CD14-positive monocyte (primary cell): ENCODE measurements around the gene ACACA. TPM values are rescaled to one million over a fixed set of nuclear protein-coding genes. Genes with fewer than 3 reads are reported as not detected.

ENCODE experiments used
- DNase-seq, 3 donors: peaks; one replicate each; pipeline ENCODE4 v3.0.0-alpha.2; 2011 to 2022
- H2AFZ ChIP-seq: 2 replicates; pipeline ENCODE4 v1.6.0; 2012; ENCODE audit warnings: mild to moderate bottlenecking, low read depth, low read length, inconsistent platforms; ENCODE audit not compliant: insufficient read depth, poor library complexity, severe bottlenecking
- H3K27ac ChIP-seq, 2 donors: 1 replicate in 1 of 2; 2 replicates in 1 of 2; pipeline ENCODE4 v1.5.1; 2012 to 2013; ENCODE audit warnings: low read length in 2 of 2, control low read depth in 1 of 2, inconsistent platforms in 1 of 2, low read depth in 1 of 2, mild to moderate bottlenecking in 1 of 2
- H3K27me3 ChIP-seq, 2 donors: one replicate each; pipeline versions ENCODE4 v1.6.0 to v1.6.1; 2011 to 2013; ENCODE audit warnings: low read length in 2 of 2; ENCODE audit not compliant: control insufficient read depth in 2 of 2, insufficient read depth in 2 of 2
- H3K36me3 ChIP-seq, 2 donors: replicated peaks in 1 of 2; 1 replicate in 1 of 2; 2 replicates in 1 of 2; pipeline versions ENCODE4 v1.5.1 to v1.6.1; 2012 to 2013; ENCODE audit warnings: low read length in 2 of 2, control low read depth in 1 of 2, inconsistent platforms in 1 of 2, mild to moderate bottlenecking in 1 of 2; ENCODE audit not compliant: insufficient read depth in 2 of 2, control insufficient read depth in 1 of 2
- H3K4me1 ChIP-seq, 2 donors: 1 replicate in 1 of 2; 2 replicates in 1 of 2; pipeline versions ENCODE4 v1.5.1 to v1.6.1; 2012 to 2013; ENCODE audit warnings: low read length in 2 of 2, control low read depth in 1 of 2, inconsistent platforms in 1 of 2, mild to moderate bottlenecking in 1 of 2, moderate library complexity in 1 of 2; ENCODE audit not compliant: insufficient read depth in 2 of 2, control insufficient read depth in 1 of 2
- H3K4me2 ChIP-seq: replicated peaks from 2 replicates; pipeline ENCODE3; 2012; ENCODE audit warnings: low read length, moderate library complexity, mild to moderate bottlenecking; ENCODE audit not compliant: poor library complexity, severe bottlenecking; ENCODE audit errors: extremely low read depth
- H3K4me3 ChIP-seq, 3 experiments: fragments of 200-600 bp in 1 of 3; sonication (generic) in 1 of 3; replicated peaks in 1 of 3; 1 replicate in 2 of 3; 2 replicates in 1 of 3; pipeline ENCODE4 v1.5.1; 2011 to 2013; ENCODE audit warnings: low read length in 3 of 3, mild to moderate bottlenecking in 3 of 3, control low read depth in 2 of 3, low read depth in 2 of 3, inconsistent platforms in 1 of 3, moderate library complexity in 1 of 3
- H3K79me2 ChIP-seq: 2 replicates; pipeline ENCODE4 v1.6.0; 2012; ENCODE audit warnings: mild to moderate bottlenecking, control low read depth, inconsistent platforms, low read length, moderate library complexity; ENCODE audit not compliant: insufficient read depth
- H3K9ac ChIP-seq: 2 replicates; pipeline ENCODE4 v1.6.0; 2017; ENCODE audit warnings: low read length, mild to moderate bottlenecking; ENCODE audit not compliant: insufficient read depth, poor library complexity, severe bottlenecking
- H3K9me3 ChIP-seq, 2 donors: replicated peaks in 1 of 2; 1 replicate in 1 of 2; 2 replicates in 1 of 2; pipeline versions ENCODE4 v1.5.1 to v1.6.1; 2012 to 2013; ENCODE audit warnings: low read length in 2 of 2, control low read depth in 1 of 2; ENCODE audit not compliant: control insufficient read depth in 1 of 2, insufficient read depth in 1 of 2
- H4K20me1 ChIP-seq: 2 replicates; pipeline ENCODE4 v1.6.0; 2012; ENCODE audit warnings: mild to moderate bottlenecking, low read length, control low read depth, moderate library complexity; ENCODE audit not compliant: insufficient read depth
- H3K27ac Mint-ChIP-seq, 7 donors: one replicate each; pipeline ENCODE4 v1.8.0; 2020; ENCODE audit warnings: mild to moderate bottlenecking in 7 of 7, mixed read lengths in 7 of 7, moderate library complexity in 6 of 7, inconsistent platforms in 2 of 7
- H3K27me3 Mint-ChIP-seq, 3 donors: one replicate each; pipeline ENCODE4 v1.8.0; 2021 to 2022; ENCODE audit warnings: low read depth in 3 of 3, mild to moderate bottlenecking in 3 of 3, mixed read lengths in 3 of 3, moderate library complexity in 3 of 3, inconsistent platforms in 1 of 3
- H3K36me3 Mint-ChIP-seq, 2 donors: one replicate each; pipeline ENCODE4 v1.8.0; 2020; ENCODE audit warnings: mixed read lengths in 2 of 2, inconsistent platforms in 1 of 2, mild to moderate bottlenecking in 1 of 2
- H3K4me1 Mint-ChIP-seq: one replicate; pipeline ENCODE4 v1.8.0; 2020; ENCODE audit warnings: mild to moderate bottlenecking, mixed read lengths
- H3K4me3 Mint-ChIP-seq, 2 donors: one replicate each; pipeline ENCODE4 v1.8.0; 2020; ENCODE audit warnings: mild to moderate bottlenecking in 2 of 2, mixed read lengths in 2 of 2, moderate library complexity in 1 of 2
- H3K9me3 Mint-ChIP-seq, 7 donors: one replicate each; pipeline ENCODE4 v1.8.0; 2020 to 2022; ENCODE audit warnings: mixed read lengths in 7 of 7, mild to moderate bottlenecking in 6 of 7, moderate library complexity in 6 of 7, inconsistent platforms in 2 of 7
- CTCF ChIP-seq: fragments of 200-600 bp; IDR thresholded peaks from one replicate; pipeline ENCODE4 v1.8.0; 2022; ENCODE audit warnings: antibody characterized with exemption, mild to moderate bottlenecking
- WGBS: methylation state at CpG from one replicate; pipeline ENCODE4 v1.1.5; 2013; ENCODE audit warnings: missing lambda C conversion rate; ENCODE audit not compliant: insufficient coverage; 5-methylcytosine and 5-hydroxymethylcytosine counted together
- intact Hi-C, 2 donors: fragments of 100-400 bp; cut with micrococcal nuclease; formaldehyde crosslinking; loops; one replicate each; pipeline versions ENCODE4 v1.15.0 to v1.15.1; 2023
- polyA plus RNA-seq, 3 donors: library from polyadenylated mRNA; depleted of rRNA in 1 of 3; unstranded in 2 of 3; stranded (reverse) in 1 of 3; fragments of 300-500 nt in 2 of 3; fragments of >200 nt in 1 of 3; fragmentation: Illumina TruSeq in 2 of 3; gene quantifications; 1 replicate in 2 of 3; 2 replicates in 1 of 3; pipeline ENCODE4 v1.2.3, GENCODE V29; 2012 to 2021

The ACACA gene
- polyA plus RNA-seq, 3 donors, result 3.5 to 4.6 (median 3.8) TPM

- 96% methylated on average over 4 of the region's 5 CpGs for WGBS
Observed at GRCh38 chr17:37174205-37174604, 232.4 kb downstream of the ACACA start.

GRCh38 chr17:37170881-37171425 is 235.7 kb downstream of the ACACA start:
- no peak overlapping the region for H2AFZ ChIP-seq
- TF ChIP-seq CTCF, result no peak
- intact Hi-C loops, result no loop called here
- H3K4me3 ChIP-seq, result no peak overlapping the region
- no peaks in the 10 kb centered on the region for H4K20me1 ChIP-seq
- no peak for DNase-seq
- no peaks in the 10 kb centered on the region for H3K9me3 Mint-ChIP-seq
- H3K9ac ChIP-seq, result no peak overlapping the region
- peaks cover 3 to 4% of the 10 kb centered on the region in 2 donors for H3K36me3 Mint-ChIP-seq
- no peaks in the 10 kb centered on the region for H3K4me1 ChIP-seq
- no peaks in the 10 kb centered on the region for H3K79me2 ChIP-seq
- H3K9me3 ChIP-seq, result no peaks in the 10 kb centered on the region
- H3K27ac Mint-ChIP-seq, result no peak overlapping the region
- no peak overlapping the region for H3K4me3 Mint-ChIP-seq
- H3K36me3 ChIP-seq, result peaks cover 0 to 4% of the 10 kb centered on the region in 2 donors
- no peaks in the 10 kb centered on the region for H3K27me3 Mint-ChIP-seq
- WGBS, result no CpG with 5 or more reads among the region's 2 CpGs
- no peaks in the 10 kb centered on the region for H3K27me3 ChIP-seq
- H3K4me2 ChIP-seq, result no peak overlapping the region
- no peak overlapping the region for H3K27ac ChIP-seq
- no peaks in the 10 kb centered on the region for H3K4me1 Mint-ChIP-seq

More at GRCh38 chr17:37174205-37174604, 232.4 kb downstream of the ACACA start:
- no peaks in the 10 kb centered on the region for H3K9me3 Mint-ChIP-seq
- Histone ChIP-seq H2AFZ (no peak overlapping the region), H3K9me3 (no peaks in the 10 kb centered on the region), H3K36me3 (peaks cover 9 to 24% of the 10 kb centered on the region in 2 donors), H3K4me3 (no peak overlapping the region), H3K4me2 (no peak overlapping the region), H3K27ac (no peak overlapping the region), H3K4me1 (no peaks in the 10 kb centered on the region), H3K27me3 (no peaks in the 10 kb centered on the region), H3K79me2 (no peaks in the 10 kb centered on the region), H4K20me1 (no peaks in the 10 kb centered on the region), H3K9ac (no peak overlapping the region)
- no peaks in the 10 kb centered on the region for H3K27me3 Mint-ChIP-seq
- intact Hi-C loops, result no loop called here
- H3K4me3 Mint-ChIP-seq, result no peak overlapping the region
- no peaks in the 10 kb centered on the region for H3K4me1 Mint-ChIP-seq
- DNase-seq, result no peak
- peaks cover 22 to 25% of the 10 kb centered on the region in 2 donors for H3K36me3 Mint-ChIP-seq
- no peak for TF ChIP-seq CTCF
- H3K27ac Mint-ChIP-seq, result no peak overlapping the region
